MM.1S (cell line): ENCODE measurements around the gene AGPAT3.

Experiments used
- CTCF ChIP-seq: fragments of 300-600 bp; sonication (generic); IDR thresholded peaks from 2 replicates; pipeline ENCODE4 v1.5.1; 2016; ENCODE audit warnings: antibody characterized with exemption, low read length, mixed read lengths
- EZH2 ChIP-seq: fragments of 300-600 bp; sonication (generic); optimal IDR thresholded peaks from 2 replicates; pipeline ENCODE3; 2017; ENCODE audit warnings: low read depth, mild to moderate bottlenecking, antibody characterized with exemption, low read length, mixed read lengths

- TF ChIP-seq CTCF (no peak), EZH2 (no peak)
Measured at GRCh38 chr21:43930074-43930847, 65.2 kb downstream of the AGPAT3 start.
